GM18951 (cell line): Measurements from ENCODE around the gene HS3ST3B1.

Experiments
- POLR2A ChIP-seq: IDR thresholded peaks from 4 replicates; pipeline ENCODE4 v1.6.1; 2011; ENCODE audit warnings: mild to moderate bottlenecking; ENCODE audit not compliant: insufficient read length, insufficient read depth; ENCODE audit errors: extremely low read depth
- in situ Hi-C: fragments of 300-500 bp; cut with MboI; formaldehyde crosslinking; loops from one replicate; pipeline ENCODE4 v1.12.0; 2022; ENCODE audit warnings: low sequenced_read_pairs, mixed read lengths, inconsistent platforms; ENCODE audit not compliant: unreplicated experiment

HS3ST3B1 gene

DNA sequence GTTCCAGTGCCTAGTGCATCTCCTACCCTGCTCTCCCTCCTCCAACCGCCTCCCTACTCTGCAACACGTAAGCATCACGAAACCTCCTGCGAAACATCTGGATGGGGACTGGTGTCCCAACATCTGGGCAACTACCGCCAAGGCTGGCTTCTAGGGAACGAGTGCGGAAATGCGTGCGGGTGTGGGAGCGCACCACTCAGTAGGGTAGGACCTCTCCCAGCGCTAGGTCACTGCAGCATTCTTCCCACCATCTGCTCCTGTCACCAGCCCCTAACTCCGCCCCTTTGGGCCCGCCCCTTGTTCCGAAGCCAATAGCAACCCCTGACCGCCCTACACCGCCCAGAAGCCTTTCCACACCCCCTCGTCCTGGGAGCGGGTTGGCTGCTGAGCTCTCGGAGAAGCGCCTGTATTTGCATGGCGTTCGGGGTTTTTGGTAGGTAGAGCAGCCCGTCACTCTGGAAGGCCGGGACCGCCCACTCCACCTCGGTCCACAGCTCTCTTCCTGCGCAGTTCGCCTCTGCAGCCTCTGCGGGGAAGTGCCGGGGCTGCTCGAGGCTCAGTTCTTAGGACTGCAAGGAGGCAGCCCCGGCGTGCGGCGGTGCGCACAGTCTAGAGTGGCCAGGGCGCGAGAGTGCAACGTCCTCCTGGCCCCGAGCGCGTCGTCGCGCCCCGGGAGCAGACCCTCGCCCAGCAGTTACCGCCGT, at the start of gene HS3ST3B1:
TSS of gene HS3ST3B1 (plus strand) at position 507 of the 704 bp plus-strand sequence. CDS start 438 bp downstream, outside the sequence.
- peak; percentile 24 for TF ChIP-seq POLR2A
- in situ Hi-C loops: loop anchor here (25.0 kb wide), 1 partner anchor 713 kb away; no protein-coding TSS in a partner anchor

GRCh38 chr17:14261406-14261805, 39.5 kb upstream of the HS3ST3B1 start:
- in situ Hi-C loops: no loop called here
- TF ChIP-seq POLR2A: no peak

DNA sequence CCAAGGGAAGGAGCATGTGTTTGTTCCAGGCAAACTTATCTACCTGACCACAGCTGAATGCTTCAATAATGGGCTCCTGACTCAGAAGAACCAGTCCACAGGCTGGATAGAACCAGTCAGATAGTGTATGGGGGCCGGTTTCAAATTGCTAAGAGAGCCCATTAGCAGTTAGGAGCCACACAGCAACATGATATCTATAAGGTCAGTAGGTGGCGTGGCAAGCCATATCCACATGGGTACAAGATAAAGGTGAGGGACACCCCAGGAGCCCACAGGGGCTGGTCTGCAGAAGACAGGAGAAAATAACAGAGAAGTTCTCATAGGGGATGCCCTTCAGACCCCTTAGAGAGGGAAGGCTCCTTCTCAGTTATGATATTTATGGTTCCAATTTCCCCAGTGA, 32.6 kb upstream of the HS3ST3B1 start:
- no peak for TF ChIP-seq POLR2A
- in situ Hi-C loops: no loop called here

- TF ChIP-seq POLR2A: no peak
- in situ Hi-C loops: no loop called here
Measured at GRCh38 chr17:14269473-14269872, 31.4 kb upstream of the HS3ST3B1 start.

DNA sequence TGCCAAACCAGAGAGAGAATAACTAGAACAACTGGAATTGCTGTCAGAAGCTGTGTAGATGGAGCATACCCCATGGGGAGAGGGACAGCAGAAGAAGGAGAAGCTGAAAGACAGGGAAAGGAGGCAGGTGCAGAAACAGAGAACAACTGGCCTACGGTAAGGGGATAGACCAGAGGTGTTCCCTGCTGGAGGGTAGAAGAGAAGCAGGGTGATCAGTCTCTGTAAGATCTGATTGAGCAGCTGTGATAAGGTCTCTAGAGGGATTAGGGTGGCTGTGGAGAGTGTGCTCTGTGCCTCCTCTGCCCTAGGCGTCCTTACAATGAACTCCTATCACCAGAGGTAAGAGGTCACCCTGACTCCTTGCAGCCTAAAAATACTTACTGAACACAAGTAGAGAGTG, 30.4 kb upstream of the HS3ST3B1 start:
- TF ChIP-seq POLR2A: no peak
- in situ Hi-C loops: no loop called here

DNA sequence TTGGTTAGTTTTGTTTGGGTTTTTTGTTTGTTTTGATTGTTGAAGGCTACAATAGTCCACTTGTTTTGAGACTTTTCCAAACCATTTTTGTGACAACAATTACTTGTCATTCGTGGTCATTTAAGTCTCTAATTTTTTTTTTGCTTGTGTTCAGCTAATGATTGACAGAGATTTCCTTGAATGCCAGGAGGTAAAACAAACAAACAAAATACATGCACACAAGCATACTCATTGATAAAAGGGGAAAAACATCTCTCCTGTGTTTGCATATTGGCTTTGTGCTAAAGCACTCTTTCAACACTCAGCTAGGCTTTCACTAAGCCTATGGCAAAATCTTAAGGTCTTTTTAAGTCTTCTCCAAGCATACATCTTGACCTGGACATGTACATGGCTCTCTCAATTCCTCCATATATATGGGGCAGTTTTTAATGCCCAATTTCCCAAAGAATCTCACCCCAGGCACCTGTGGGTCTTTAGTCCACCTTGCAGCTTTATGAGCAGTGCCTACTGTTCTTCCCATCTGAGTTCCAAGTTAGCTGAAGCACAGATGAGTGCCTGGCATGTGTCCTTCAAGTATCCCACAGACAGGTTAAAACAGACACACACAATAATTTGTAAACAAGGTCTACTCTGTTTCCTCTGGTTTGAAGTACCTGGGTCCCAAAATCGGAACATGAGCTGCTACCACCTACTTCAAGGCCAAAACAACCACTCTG, 24.2 kb upstream of the HS3ST3B1 start:
- TF ChIP-seq POLR2A: no peak
- in situ Hi-C loops: no loop called here

DNA sequence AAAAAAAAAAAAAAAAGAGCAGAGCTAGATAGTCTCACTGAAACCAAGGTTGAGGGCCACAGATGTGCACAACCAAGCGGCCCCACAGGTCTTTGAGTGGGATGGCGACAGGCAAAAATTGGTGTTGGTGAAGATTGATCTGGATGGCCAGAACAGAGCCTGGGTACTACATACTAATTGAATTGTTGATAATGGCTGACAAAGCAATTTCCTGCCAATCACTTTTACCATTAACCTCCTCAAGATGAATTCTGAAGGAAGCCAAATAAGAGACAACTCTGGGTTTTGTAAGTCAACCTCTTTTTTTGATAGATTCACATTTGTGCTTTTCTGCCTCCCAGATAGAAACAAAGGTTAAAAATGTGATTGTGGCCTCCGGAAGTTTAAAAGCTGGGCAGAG, 19.4 kb upstream of the HS3ST3B1 start:
- in situ Hi-C loops: no loop called here
- TF ChIP-seq POLR2A: no peak

GRCh38 chr17:14282726-14283125, 18.2 kb upstream of the HS3ST3B1 start:
- in situ Hi-C loops: no loop called here
- TF ChIP-seq POLR2A: no peak

DNA sequence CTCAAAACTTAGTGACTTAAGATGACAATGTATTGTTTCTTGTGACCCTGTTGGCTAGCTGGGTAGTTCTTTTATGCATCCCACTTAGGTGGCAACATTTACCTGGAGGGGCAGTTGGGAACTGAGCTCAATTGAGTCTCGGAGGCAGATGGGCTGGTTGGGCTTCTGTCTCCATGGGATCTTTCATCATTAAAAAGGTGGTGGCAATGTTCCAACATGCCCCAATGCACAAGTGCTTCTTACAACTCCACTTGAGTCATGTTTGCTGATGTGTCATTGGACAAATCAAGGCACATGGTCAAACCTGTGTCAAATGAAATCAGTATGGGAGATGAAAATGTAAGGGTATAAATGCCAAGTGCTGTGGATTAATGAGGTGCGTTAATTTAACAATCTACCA, 11.7 kb upstream of the HS3ST3B1 start:
- in situ Hi-C loops: no loop called here
- no peak for TF ChIP-seq POLR2A

- in situ Hi-C loops: no loop called here
Measured at GRCh38 chr17:14294876-14295275, 6.0 kb upstream of the HS3ST3B1 start.

GRCh38 chr17:14295676-14296075, 5.2 kb upstream of the HS3ST3B1 start:
- in situ Hi-C loops: no loop called here
- TF ChIP-seq POLR2A: no peak

More at GRCh38 chr17:14294876-14295275, 6.0 kb upstream of the HS3ST3B1 start:
- TF ChIP-seq POLR2A: no peak

DNA sequence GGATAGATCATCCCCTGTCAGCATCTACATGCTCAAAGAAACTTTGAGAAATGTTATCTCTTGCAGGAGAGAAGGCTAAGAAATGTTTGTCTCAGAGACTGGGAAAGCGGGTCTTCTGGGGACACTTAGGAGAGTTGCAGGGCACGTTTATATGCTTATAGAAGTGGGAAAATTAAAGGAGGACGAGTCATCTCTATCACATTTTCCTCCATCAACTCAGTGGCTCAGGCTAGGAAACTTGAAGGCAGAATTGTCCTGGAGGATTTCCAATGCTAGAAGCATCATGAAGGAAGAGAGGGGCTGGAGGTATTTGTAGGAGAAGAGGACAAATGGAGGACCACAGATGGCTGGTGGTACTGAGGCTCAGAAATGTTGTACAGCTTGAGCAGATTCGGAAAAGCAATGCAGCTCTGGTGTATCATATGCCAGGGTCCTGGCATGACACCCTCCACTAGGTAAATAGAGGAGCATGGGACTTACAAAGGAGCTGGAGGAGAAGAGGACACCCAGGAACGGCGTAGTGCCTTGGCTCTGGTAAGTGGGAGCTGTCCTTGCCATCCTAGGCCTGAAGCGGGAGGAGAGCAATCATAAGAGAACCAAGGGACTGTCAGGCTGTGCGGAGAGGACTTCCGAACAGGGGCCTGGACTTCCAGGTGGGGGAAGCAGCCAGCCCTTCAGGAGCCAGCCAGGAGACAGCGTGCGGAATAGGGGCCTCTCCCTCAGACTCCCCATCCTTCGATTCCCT, 4.5 kb upstream of the HS3ST3B1 start:
- in situ Hi-C loops: no loop called here
- no peak for TF ChIP-seq POLR2A

- in situ Hi-C loops: no loop called here
- TF ChIP-seq POLR2A: no peak
Measured at GRCh38 chr17:14297161-14297851, 3.6 kb upstream of the HS3ST3B1 start.

DNA sequence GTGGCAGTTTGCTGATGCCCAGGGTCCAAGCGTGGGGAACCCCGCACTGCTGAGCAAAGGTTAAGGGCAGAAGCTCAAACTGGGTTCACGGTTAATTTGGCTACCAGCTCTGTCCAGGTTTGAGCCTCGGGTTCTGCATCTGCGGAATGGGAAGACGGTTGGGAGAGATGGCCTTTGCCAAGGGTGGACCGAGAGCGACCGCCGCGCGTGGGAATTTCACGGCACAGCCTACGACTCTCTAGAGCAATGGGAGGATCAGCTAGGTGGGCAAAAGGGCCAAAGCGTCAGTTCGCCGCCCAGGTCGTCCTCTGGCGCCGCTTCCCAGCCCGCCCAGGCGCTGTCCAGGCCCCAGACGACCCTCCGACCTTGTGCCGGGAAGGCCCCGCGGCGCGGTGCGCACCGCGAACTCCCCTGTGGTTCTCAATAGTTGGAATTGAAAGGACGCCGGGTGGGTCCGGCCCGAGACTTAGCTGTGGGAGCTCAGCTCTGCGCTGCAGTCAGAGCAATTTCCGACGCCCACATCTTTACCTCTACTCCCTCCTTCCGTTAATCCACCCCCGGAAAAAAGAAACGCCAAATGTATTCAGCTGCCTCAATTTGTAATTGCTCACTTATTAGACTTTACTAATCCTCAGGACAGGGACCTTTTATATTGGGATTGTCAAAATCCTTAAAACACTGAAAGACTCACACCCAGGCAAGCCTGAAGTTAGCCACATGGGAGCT, 2.5 kb upstream of the HS3ST3B1 start:
- in situ Hi-C loops: no loop called here
- TF ChIP-seq POLR2A: no peak
